ENCODE results near the gene ATP2C2. TPM values are rescaled to one million over a fixed set of nuclear protein-coding genes. Genes with fewer than 3 reads are reported as not detected.

ATP2C2 gene
- total and polyA plus RNA-seq, 7 donors, result 0.03 to 0.06 TPM; not detected in 5

DNA sequence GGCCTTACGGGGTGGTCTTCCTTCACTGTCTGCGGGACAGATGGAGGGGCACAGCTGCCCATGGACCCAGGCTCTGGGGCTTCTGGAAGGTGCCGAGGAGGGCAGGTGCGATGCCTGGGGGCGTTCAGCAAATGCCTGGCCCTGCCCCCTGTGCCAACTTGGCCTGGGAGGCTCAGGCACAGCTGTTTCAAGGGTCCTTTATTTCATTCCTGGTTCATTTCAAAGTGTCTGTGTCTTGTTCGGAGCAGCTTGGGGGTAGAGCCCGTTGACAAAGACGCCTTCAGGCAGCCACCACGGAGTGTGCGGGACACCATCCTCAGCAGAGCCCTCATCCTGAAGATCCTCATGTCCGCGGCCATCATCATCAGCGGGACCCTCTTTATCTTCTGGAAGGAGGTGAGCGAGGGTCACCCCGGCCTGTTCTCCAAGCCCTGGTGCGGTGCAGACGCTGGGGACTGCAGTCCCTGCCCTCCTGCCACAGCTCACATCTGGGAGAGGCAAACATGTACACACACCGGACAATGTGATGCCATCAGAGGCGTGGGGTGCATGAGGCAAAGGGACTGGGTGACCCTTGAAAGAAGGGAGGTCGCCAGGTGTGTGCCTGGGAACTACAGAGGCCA is 92.2 kb downstream of the ATP2C2 start:
- Histone ChIP-seq H3K36me3 (ENCODE audit: insufficient read depth in 1 of 2, low read depth in 1 of 2) (no peaks in the 10 kb centered on the region), H3K4me1 (no peaks in the 10 kb centered on the region), H3K27ac (no peak overlapping the region), H3K4me3 (no peak overlapping the region), H3K9me3 (no peaks in the 10 kb centered on the region), H3K27me3 (ENCODE audit: insufficient read depth in 3 of 3, low read length in 2 of 3) (no peaks in the 10 kb centered on the region)
- 57 to 62% (median 60%) methylated on average over 20 of the region's 20 CpGs for WGBS, 3 donors
- DNase-seq (no peak), ATAC-seq (no peak)
- TF ChIP-seq, protein P1, sequence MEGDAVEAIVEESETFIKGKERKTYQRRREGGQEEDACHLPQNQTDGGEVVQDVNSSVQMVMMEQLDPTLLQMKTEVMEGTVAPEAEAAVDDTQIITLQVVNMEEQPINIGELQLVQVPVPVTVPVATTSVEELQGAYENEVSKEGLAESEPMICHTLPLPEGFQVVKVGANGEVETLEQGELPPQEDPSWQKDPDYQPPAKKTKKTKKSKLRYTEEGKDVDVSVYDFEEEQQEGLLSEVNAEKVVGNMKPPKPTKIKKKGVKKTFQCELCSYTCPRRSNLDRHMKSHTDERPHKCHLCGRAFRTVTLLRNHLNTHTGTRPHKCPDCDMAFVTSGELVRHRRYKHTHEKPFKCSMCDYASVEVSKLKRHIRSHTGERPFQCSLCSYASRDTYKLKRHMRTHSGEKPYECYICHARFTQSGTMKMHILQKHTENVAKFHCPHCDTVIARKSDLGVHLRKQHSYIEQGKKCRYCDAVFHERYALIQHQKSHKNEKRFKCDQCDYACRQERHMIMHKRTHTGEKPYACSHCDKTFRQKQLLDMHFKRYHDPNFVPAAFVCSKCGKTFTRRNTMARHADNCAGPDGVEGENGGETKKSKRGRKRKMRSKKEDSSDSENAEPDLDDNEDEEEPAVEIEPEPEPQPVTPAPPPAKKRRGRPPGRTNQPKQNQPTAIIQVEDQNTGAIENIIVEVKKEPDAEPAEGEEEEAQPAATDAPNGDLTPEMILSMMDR (IDR thresholded peaks at IDR 0.05), result no peak
- intact Hi-C loops (cut with DNase I), result no loop called here

GRCh38 chr16:84461029-84461412 is 92.7 kb downstream of the ATP2C2 start:
- peaks cover under 1% of the 10 kb centered on the region for H3K9me3 ChIP-seq
- intact Hi-C loops (cut with DNase I), result no loop called here
- H3K36me3 ChIP-seq (ENCODE audit: insufficient read depth in 1 of 2, low read depth in 1 of 2), result no peaks in the 10 kb centered on the region
- TF ChIP-seq, protein P1 (IDR thresholded peaks at IDR 0.05), result no peak
- no peaks in the 10 kb centered on the region for H3K27me3 ChIP-seq (ENCODE audit: insufficient read depth in 3 of 3, low read length in 2 of 3)
- no peak overlapping the region for H3K27ac ChIP-seq
- no peak overlapping the region for H3K4me3 ChIP-seq
- no peaks in the 10 kb centered on the region for H3K4me1 ChIP-seq
- DNase-seq, result no peak
- ATAC-seq, result no peak
- WGBS, 3 donors, result 76 to 83% (median 83%) methylated on average over 8 of the region's 8 CpGs

DNA sequence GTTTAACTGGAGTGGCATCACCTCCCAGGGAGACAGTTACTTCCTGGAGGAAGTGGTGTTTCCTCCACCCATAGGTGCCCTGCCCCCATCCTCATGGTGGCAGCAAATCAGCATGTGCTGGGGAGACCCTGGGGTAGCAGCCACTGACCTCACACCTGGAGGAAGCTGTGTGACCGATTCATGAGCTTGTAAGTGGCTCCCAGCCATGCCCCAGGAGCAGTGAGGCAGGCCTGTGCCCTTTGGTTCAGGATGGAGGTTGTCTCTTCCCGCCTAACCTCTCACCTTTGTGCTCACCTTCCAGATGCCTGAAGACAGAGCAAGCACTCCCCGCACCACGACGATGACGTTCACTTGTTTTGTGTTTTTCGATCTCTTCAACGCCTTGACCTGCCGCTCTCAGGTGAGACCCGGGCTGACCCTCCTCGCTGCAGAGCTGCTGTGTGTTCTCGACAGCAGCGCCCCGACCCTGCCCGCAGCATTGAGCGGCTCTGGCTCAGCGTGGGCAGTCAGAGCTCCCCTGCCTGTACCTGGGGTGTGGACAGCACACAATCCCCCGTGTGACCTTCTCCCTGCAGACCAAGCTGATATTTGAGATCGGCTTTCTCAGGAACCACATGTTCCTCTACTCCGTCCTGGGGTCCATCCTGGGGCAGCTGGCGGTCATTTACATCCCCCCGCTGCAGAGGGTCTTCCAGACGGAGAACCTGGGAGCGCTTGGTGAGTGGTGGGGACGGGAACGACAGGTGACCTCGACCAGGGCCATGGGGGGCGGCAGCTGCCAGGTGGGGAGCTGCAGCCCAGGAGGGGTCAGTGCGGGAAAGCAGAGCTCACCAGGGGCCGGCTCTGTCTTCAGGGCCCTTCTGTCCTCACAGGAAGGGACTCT is 93.3 kb downstream of the ATP2C2 start:
- DNase-seq, result no peak
- 88 to 89% (median 89%) methylated on average over 30 of the region's 30 CpGs for whole genome bisulfite sequencing, 3 donors
- peaks cover 0 to 4% of the 10 kb centered on the region in 2 donors for H3K36me3 ChIP-seq (ENCODE audit: insufficient read depth in 1 of 2, low read depth in 1 of 2)

DNA sequence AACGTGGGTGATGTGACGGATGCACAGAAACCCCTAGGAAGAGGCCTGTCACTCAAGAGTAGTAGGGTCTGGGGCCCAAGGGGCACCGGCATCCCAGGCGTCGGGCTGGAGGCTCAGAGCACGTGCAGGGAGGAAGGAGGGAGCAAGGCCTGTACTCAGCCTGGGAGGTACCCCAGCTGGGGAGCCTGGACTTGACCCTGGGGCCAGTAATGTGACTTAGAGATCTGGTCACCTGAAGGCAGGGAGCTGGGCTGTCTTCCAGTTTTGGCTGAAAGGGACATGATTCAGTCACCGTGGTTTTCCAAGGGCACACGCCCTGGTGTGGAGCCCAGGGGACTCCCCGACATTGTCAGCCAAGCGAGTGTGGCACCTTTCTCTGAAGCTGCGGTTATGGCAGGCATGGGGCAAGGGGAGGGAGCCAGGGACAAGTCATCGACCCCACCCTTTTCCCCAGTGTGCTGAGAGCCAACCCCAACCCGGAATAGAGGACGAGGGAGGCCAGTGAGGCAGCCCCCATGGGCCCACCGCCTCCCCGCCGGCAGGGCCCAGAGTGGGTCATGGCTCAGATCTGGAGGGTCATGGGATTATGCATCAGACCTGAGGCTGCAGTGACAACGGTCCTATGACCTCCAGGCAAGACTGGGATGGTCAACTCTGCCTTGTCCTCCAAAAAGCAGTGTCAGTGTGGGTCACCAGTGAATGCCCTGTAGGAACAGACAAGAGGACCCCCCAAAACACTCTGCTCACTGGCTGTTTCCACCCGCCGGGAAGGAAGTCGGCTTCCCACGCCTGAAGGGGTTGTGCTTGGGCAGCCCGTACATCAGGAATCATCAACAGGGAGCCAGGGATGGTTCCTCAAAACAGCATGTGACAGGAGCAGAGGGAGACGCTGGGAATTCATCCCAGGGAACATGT is 94.2 kb downstream of the ATP2C2 start:
- no peak for ATAC-seq
- DNase-seq, result no peak
- TF ChIP-seq, protein P1 (IDR thresholded peaks at IDR 0.05), result no peak
- intact Hi-C loops (cut with DNase I), result no loop called here
- Histone ChIP-seq H3K27ac (no peak overlapping the region), H3K27me3 (ENCODE audit: insufficient read depth in 3 of 3, low read length in 2 of 3) (no peaks in the 10 kb centered on the region), H3K9me3 (peaks cover 10% of the 10 kb centered on the region), H3K4me3 (no peak overlapping the region), H3K4me1 (no peaks in the 10 kb centered on the region), H3K36me3 (ENCODE audit: insufficient read depth in 1 of 2, low read depth in 1 of 2) (peaks cover 0 to 4% of the 10 kb centered on the region in 2 donors)
- WGBS, 3 donors, result 81 to 83% (median 81%) methylated on average over 24 of the region's 24 CpGs

More for the DNA sequence above, 93.3 kb downstream of the ATP2C2 start:
- intact Hi-C loops (cut with DNase I), result no loop called here
- Histone ChIP-seq H3K27ac (no peak overlapping the region), H3K4me1 (no peaks in the 10 kb centered on the region), H3K9me3 (peaks cover 7% of the 10 kb centered on the region), H3K27me3 (ENCODE audit: insufficient read depth in 3 of 3, low read length in 2 of 3) (no peaks in the 10 kb centered on the region), H3K4me3 (no peak overlapping the region)
- no peak for ATAC-seq
- TF ChIP-seq, protein P1 (IDR thresholded peaks at IDR 0.05), result no peak

All from psoas muscle (tissue), 8 donors.